Adrenal gland (tissue), 12 donors: ENCODE results near the gene TAC4. TPM values are rescaled to one million over a fixed set of nuclear protein-coding genes. Genes with fewer than 3 reads are reported as not detected.

ENCODE experiments used
- DNase-seq, 7 donors: peaks; one replicate each; pipeline ENCODE4 v3.0.0-alpha.2; 2019 to 2020
- H3K27ac ChIP-seq, 5 donors: fragments of 200-600 bp; sonication (generic) in 4 of 5; 1 replicate in 3 of 5; 2 replicates in 2 of 5; pipeline versions ENCODE4 v1.5.1 to v1.8.0; 2016 to 2020; ENCODE audit warnings: mild to moderate bottlenecking in 1 of 5
- H3K27me3 ChIP-seq: fragments of 200-600 bp; 2 replicates; pipeline ENCODE4 v1.8.0; 2021
- H3K36me3 ChIP-seq, 2 donors: fragments of 200-600 bp; replicated peaks in 1 of 2; 1 replicate in 1 of 2; 2 replicates in 1 of 2; pipeline versions ENCODE4 v1.5.1 to v1.8.0; 2018 to 2022
- H3K4me1 ChIP-seq, 2 donors: fragments of 200-600 bp; replicated peaks in 1 of 2; 1 replicate in 1 of 2; 2 replicates in 1 of 2; pipeline versions ENCODE4 v1.5.1 to v1.8.0; 2018 to 2021
- H3K4me3 ChIP-seq, 4 donors: fragments of 200-600 bp; sonication (generic) in 3 of 4; one replicate each; pipeline ENCODE4 v1.5.1; 2016 to 2018
- H3K9me3 ChIP-seq, 3 donors: fragments of 200-600 bp; sonication (generic) in 1 of 3; replicated peaks in 1 of 3; 1 replicate in 2 of 3; 2 replicates in 1 of 3; pipeline versions ENCODE4 v1.5.1 to v1.8.0; 2016 to 2021
- POLR2A ChIP-seq, 2 donors: fragments of 450-650 bp; IDR thresholded peaks; one replicate each; pipeline ENCODE4 v1.6.1; 2017; ENCODE audit warnings: antibody characterized with exemption in 2 of 2, mild to moderate bottlenecking in 2 of 2, moderate library complexity in 1 of 2
- WGBS, 4 donors: extraction: QIAGEN DNeasy Blood & Tissue Kit in 2 of 4; methylation state at CpG; one replicate each; pipeline versions ENCODE4 v1.1.5 to v1.1.7; 2013 to 2017; 5-methylcytosine and 5-hydroxymethylcytosine counted together
- intact Hi-C, 2 donors: fragments of 100-400 bp; cut with DNase I; formaldehyde crosslinking; loops; one replicate each; pipeline versions ENCODE4 v1.14.1 to v1.15.0; 2022 to 2023
- polyA plus RNA-seq, 3 donors: library from polyadenylated mRNA; stranded (reverse); fragments of 200-250 nt in 2 of 3; fragments of 350-450 nt in 1 of 3; fragmentation: Illumina TruSeq in 1 of 3; extraction: RNeasy Lipid Tissue Mini Kit (QIAGEN cat#74804) in 1 of 3; gene quantifications; one replicate each; pipeline ENCODE4 v1.2.3, GENCODE V29; 2013 to 2014
- total RNA-seq, 9 donors: library from RNA; depleted of rRNA in 4 of 9; stranded (reverse); fragments of >200 nt in 4 of 9; fragments of 120-200 nt in 1 of 9; fragmentation: NEBNext Ultra II Directional in 1 of 9; extraction: Animal tissue kit (Norgen Biotek cat#: 25700) in 1 of 9; gene quantifications; one replicate each; pipeline versions ENCODE4 v1.1.0 to v1.2.4, GENCODE V29; 2013 to 2023
- TF ChIP-seq, protein P1 (sequence below), 6 experiments: fragments of 450-650 bp in 4 of 6; fragments of 200-600 bp in 2 of 6; sonication (generic) in 1 of 6; IDR thresholded peaks; 1 replicate in 5 of 6; 2 replicates in 1 of 6; pipeline versions ENCODE4 v1.5.1 to v1.8.0; 2016 to 2021; ENCODE audit warnings: antibody characterized with exemption in 6 of 6, mild to moderate bottlenecking in 2 of 6, moderate library complexity in 1 of 6
- donor health status: healthy with polysubstance abuse.
- donor health status: Bipolar disorder and iron deficiency.
- donor health status: DM: yes; HTN: yes; CAD: no.
- donor health status: DM: no; HTN: no; CAD: no.
- donor health status: DM: no; HTN: no; CAD: no.
- donor health status: DM: yes; HTN: yes; CAD: no.

Gene TAC4
- total and polyA plus RNA-seq, 12 donors: 0.40 to 0.90 TPM; not detected in 10

DNA sequence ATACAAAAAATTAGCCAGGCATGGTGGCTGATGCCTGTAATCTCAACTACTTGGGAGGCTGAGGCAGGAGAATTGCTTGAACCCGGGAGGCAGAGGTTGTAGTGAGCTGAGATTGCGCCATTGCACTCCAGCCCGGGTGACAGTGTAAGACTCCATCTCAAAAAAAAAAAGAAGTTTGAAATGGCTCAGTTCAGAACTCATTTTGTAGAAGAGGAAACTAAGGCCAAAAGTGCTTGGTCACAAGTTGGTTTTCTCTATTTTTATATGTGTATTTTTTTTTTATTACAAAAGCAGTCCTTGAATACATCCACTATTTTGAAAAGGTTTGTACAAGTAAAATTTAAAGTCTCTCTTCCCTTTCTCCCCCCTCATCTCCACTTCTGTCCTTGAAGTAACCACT lies 5.5 kb downstream of the TAC4 start:
- no peaks in the 10 kb centered on the region for H3K27me3 ChIP-seq
- no peak overlapping the region for H3K27ac ChIP-seq
- no peak for TF ChIP-seq POLR2A (IDR thresholded peaks at IDR 0.05)
- TF ChIP-seq, protein P1, sequence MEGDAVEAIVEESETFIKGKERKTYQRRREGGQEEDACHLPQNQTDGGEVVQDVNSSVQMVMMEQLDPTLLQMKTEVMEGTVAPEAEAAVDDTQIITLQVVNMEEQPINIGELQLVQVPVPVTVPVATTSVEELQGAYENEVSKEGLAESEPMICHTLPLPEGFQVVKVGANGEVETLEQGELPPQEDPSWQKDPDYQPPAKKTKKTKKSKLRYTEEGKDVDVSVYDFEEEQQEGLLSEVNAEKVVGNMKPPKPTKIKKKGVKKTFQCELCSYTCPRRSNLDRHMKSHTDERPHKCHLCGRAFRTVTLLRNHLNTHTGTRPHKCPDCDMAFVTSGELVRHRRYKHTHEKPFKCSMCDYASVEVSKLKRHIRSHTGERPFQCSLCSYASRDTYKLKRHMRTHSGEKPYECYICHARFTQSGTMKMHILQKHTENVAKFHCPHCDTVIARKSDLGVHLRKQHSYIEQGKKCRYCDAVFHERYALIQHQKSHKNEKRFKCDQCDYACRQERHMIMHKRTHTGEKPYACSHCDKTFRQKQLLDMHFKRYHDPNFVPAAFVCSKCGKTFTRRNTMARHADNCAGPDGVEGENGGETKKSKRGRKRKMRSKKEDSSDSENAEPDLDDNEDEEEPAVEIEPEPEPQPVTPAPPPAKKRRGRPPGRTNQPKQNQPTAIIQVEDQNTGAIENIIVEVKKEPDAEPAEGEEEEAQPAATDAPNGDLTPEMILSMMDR (IDR thresholded peaks at IDR 0.05): no peak
- no peak overlapping the region for H3K4me3 ChIP-seq
- intact Hi-C loops: loop anchor here in 1 of 2 donors (10.0 kb wide), 1 partner anchor 48 kb away; no protein-coding TSS in a partner anchor
- no peaks in the 10 kb centered on the region for H3K36me3 ChIP-seq
- H3K4me1 ChIP-seq: peaks cover 0 to 20% of the 10 kb centered on the region in 2 donors
- 60 to 81% (median 72%) methylated on average over 3 of the region's 3 CpGs for whole genome bisulfite sequencing, 4 donors
- H3K9me3 ChIP-seq: no peaks in the 10 kb centered on the region
- no peak for DNase-seq

- intact Hi-C loops: loop anchor here in 1 of 2 donors (10.0 kb wide), 1 partner anchor 47 kb away; no protein-coding TSS in a partner anchor
- Histone ChIP-seq H3K9me3 (no peaks in the 10 kb centered on the region), H3K4me3 (no peak overlapping the region), H3K36me3 (no peaks in the 10 kb centered on the region), H3K4me1 (peaks cover 0 to 19% of the 10 kb centered on the region in 2 donors), H3K27ac (no peak overlapping the region), H3K27me3 (no peaks in the 10 kb centered on the region)
- no peak for DNase-seq
- 90 to 99% (median 95%) methylated on average over 3 of the region's 3 CpGs for WGBS, 4 donors
- no peak for TF ChIP-seq POLR2A (IDR thresholded peaks at IDR 0.05)
- TF ChIP-seq, protein P1 (IDR thresholded peaks at IDR 0.05): no peak
These were observed 6.3 kb downstream of the TAC4 start for GRCh38 chr17:49841548-49841947.

- intact Hi-C loops: no loop called here
- H3K36me3 ChIP-seq: peaks cover 0 to 6% of the 10 kb centered on the region in 2 donors
These were observed 8.4 kb downstream of the TAC4 start for GRCh38 chr17:49839455-49839854.

GRCh38 chr17:49836111-49837030 lies 11.5 kb downstream of the TAC4 start:
- peak overlapping the region in 1 of 5 donors; percentile 74 for H3K27ac ChIP-seq
- H3K36me3 ChIP-seq: peaks cover 0 to 17% of the 10 kb centered on the region in 2 donors
- no peak for DNase-seq
- H3K4me1 ChIP-seq: peaks cover 0 to 16% of the 10 kb centered on the region in 2 donors
- intact Hi-C loops: no loop called here
- H3K4me3 ChIP-seq: no peak overlapping the region
- H3K9me3 ChIP-seq: no peaks in the 10 kb centered on the region
- WGBS, 4 donors: 56 to 69% (median 65%) methylated on average over 16 of the region's 16 CpGs
- no peaks in the 10 kb centered on the region for H3K27me3 ChIP-seq
- TF ChIP-seq, protein P1 (IDR thresholded peaks at IDR 0.05): no peak
- no peak for TF ChIP-seq POLR2A (IDR thresholded peaks at IDR 0.05)

More at GRCh38 chr17:49839455-49839854, 8.4 kb downstream of the TAC4 start:
- H3K4me3 ChIP-seq: no peak overlapping the region
- DNase-seq: no peak
- peaks cover 0 to 10% of the 10 kb centered on the region in 2 donors for H3K4me1 ChIP-seq
- H3K27me3 ChIP-seq: no peaks in the 10 kb centered on the region
- TF ChIP-seq, protein P1 (IDR thresholded peaks at IDR 0.05): no peak
- no peak for TF ChIP-seq POLR2A (IDR thresholded peaks at IDR 0.05)
- H3K27ac ChIP-seq: no peak overlapping the region
- no peaks in the 10 kb centered on the region for H3K9me3 ChIP-seq
- 49 to 64% (median 60%) methylated on average over 3 to 5 of the region's 5 CpGs for WGBS, 4 donors
